ENCODE data around the gene FAM210A. TPM values are rescaled to one million over a fixed set of nuclear protein-coding genes. Genes with fewer than 3 reads are reported as not detected.
A peak's percentile ranks its signal among the peaks of the same experiment; 100 is the strongest.
"Not testable (repeated sequence)": the region's sequence is repeated elsewhere in the genome, so short reads cannot be mapped to it uniquely, and the experiment has no call there.

FAM210A gene, protein sequence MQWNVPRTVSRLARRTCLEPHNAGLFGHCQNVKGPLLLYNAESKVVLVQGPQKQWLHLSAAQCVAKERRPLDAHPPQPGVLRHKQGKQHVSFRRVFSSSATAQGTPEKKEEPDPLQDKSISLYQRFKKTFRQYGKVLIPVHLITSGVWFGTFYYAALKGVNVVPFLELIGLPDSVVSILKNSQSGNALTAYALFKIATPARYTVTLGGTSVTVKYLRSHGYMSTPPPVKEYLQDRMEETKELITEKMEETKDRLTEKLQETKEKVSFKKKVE
- total RNA-seq: 15.1 TPM

- DNase-seq (ENCODE audit: low spot score): peak; percentile 99
- ATAC-seq: peak; percentile 99
- intact Hi-C loops (cut with DNase I): no loop called here
These were observed at the start of gene FAM210A, which contains the start of gene RNMT for GRCh38 chr18:13726232-13726971. FAM210A (minus strand) TSS chr18:13726558; CDS start chr18:13682077, 44,481 bp downstream. RNMT (plus strand) TSS chr18:13726673; CDS start chr18:13731518, 4,845 bp downstream.

DNA sequence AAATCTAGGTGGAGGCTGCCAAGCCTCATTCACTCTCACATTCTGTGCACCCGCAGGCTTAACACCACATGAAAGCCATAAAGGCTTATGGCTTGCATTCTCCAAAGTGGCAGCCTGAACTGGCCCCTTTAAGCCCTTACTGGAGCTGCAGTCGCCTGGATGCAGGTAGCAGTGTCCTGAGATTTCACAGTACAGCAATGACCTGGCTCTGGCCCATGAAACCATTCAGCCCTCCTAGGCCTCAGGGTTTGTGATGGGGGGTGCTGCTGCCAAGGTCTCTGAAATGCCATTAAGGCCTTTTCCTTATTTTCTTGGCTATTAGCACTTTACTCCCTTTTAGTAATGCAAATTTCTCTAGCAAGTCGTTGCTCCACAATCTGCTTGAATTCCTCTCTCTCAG lies 48.7 kb upstream of the FAM210A start:
- DNase-seq (ENCODE audit: low spot score): no peak
- intact Hi-C loops (cut with DNase I): no loop called here
- no peak for ATAC-seq

DNA sequence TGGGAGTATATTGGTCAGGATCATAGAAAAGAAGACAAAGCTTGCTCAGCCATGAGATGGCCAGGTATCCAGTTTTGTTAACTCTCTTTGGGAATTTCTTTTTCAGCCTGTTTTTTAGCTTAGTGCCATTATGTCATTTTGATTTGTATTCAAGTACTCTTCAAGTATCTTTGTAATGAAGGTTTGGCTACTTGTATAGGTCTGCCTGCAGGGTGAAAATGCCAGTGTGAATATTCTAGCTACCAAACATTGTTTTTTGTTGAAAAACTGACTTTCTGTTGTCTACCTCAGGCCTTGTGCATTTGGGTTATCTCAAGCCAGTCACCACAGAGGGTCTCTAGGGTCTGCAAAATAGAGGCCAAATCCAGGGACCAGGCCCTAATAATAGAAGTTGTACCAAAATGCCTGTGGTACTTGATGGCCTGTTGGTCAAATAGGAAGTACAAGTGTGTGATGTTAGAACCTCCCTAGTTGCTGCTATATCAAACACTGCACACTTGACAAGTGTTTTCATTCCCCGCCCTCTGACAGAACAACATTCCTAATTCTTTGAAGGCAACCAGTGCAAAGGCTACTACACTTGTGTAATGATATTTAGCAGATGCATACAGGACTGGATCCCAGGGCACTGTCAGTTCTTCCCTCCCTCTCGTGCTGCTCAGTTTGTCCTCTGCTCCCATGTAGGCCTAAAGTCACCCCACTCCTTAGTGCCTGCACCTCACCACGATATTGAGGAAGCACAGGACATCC lies 36.5 kb upstream of the FAM210A start:
- intact Hi-C loops (cut with DNase I): no loop called here
- ATAC-seq: no peak
- no peak for DNase-seq (ENCODE audit: low spot score)

GRCh38 chr18:13760047-13760446 lies 33.7 kb upstream of the FAM210A start:
- DNase-seq (ENCODE audit: low spot score): no peak
- intact Hi-C loops (cut with DNase I): no loop called here
- no peak for ATAC-seq

DNA sequence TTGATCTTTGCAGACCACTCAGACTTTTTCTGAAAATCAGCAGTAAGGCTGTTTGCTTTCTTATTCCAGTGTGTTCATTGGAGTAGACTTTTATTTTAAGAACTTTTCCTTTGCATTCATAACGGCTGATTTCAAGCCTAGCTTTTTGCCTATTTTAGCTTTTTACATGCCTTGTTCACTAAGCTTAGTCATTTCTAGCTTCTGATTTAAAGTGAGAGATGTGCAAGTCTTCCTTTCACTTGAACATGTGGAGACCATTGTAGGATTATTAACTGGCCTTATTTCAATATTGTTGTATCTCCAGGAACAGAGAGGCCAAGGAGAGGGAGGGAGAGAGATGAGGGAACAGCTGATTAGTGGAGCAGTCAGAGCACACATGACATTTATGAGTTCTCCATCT lies 32.3 kb upstream of the FAM210A start:
- ATAC-seq (no peak), DNase-seq (ENCODE audit: low spot score) (no peak)
- intact Hi-C loops (cut with DNase I): no loop called here

DNA sequence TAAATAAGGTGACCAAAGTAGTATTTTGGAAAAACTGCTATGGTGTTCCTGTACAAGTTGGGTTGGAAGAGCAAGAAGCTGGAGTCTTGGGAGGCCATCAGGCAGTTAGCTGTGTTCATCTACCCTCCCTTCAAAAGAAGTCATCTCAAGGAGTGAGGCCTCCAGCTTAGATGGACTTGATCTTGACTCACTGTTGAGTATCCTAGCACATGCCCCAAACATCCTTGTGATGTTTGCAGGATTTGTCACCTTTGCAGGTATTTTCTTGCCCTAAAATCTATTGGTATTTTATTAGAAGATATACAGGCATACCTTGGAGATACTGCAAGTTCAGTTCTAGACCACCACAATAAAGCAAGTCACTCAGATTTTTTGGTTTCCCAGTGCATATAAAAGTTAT lies 30.3 kb upstream of the FAM210A start:
- DNase-seq (ENCODE audit: low spot score) (no peak), ATAC-seq (no peak)
- intact Hi-C loops (cut with DNase I): no loop called here

DNA sequence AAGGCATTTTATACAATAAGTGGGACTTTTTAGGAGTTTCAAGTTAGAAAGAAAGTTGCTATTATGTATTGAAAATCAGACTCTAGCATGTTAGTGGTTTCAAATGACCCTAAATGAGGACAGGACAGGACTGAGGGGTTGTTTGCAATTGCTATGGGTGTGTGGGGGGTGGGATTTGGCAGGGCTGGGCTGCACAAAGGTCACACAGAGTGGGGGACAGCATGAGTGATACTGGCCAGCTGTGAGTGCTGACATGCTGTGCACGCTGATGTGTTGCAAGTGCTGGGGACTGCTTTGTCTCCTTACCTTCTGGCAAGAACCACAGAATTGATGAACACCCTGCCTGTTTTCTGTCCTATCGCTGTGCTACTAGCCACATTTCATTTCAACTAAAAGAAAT lies 29.9 kb upstream of the FAM210A start:
- intact Hi-C loops (cut with DNase I): no loop called here
- DNase-seq (ENCODE audit: low spot score): no peak
- no peak for ATAC-seq

DNA sequence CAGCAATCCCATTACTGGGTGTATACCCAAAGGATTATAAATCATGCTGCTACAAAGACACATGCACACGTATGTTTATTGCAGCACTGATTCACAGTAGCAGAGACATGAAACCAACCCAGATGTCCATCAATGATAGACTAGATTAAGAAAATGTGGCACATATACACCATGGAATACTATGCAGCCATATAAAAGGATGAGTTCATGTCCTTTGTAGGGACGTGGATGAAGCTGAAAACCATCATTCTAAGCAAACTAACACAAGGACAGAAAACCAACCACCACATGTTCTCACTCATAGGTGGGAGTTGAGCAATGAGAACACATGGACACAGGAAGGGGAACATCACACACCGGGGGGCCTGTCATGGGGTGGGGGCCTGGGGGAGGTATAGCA lies 25.2 kb upstream of the FAM210A start:
- intact Hi-C loops (cut with DNase I); DNase-seq (ENCODE audit: low spot score): not testable (repeated sequence)

GRCh38 chr18:13746633-13747032 lies 20.3 kb upstream of the FAM210A start:
- DNase-seq (ENCODE audit: low spot score): no peak
- intact Hi-C loops (cut with DNase I): no loop called here
- no peak for ATAC-seq

More for the DNA sequence above, 25.2 kb upstream of the FAM210A start:
- ATAC-seq: not testable (repeated sequence)

DNA sequence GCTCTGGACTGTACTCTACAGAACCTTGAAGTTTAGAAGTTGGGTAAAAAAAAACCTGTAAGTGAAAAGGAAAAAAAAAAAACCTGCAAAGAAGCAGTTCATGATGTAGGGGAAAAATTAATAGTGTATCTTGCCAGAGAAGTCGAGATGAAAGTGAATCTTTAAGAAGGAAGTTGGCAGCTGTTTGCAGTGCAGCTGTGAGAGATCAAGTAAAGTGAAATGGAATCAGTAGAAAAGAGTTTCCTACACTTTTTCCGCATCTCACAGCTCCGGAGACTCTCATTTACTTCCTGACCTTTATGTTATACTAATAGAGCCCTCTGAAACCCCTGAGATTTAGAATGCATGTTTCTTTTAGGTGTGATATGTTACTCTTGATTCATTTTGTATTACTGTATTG lies 19.3 kb upstream of the FAM210A start:
- DNase-seq (ENCODE audit: low spot score) (no peak), ATAC-seq (no peak)
- intact Hi-C loops (cut with DNase I): no loop called here

DNA sequence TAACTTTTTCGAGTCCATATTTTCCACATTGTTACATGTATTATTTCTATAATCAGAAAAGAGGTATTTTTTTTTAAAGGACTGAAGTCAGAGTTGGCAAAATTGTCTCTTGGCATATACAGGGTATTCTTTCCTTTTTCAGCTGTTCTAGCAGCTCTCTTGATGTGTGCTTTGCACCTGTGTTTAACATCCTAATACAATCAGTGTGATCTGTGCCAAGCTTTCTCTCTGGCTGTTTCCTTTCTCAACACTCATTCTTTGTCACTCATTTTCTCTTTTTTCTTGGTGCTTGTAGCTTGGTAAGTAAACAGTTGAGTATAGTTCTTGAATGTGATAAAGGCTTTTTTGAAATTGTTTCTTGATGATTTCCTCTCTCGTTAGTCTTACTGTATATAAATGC lies 9.3 kb upstream of the FAM210A start:
- no peak for ATAC-seq
- DNase-seq (ENCODE audit: low spot score): no peak
- intact Hi-C loops (cut with DNase I): no loop called here

- ATAC-seq (no peak), DNase-seq (ENCODE audit: low spot score) (no peak)
- intact Hi-C loops (cut with DNase I): no loop called here
These were observed 4.1 kb upstream of the FAM210A start for GRCh38 chr18:13730481-13730880.

GRCh38 chr18:13726972-13727331 lies 594 bp upstream of the FAM210A start:
- DNase-seq (ENCODE audit: low spot score): no peak
- ATAC-seq: peak; percentile 77
- intact Hi-C loops (cut with DNase I): no loop called here

- intact Hi-C loops (cut with DNase I): no loop called here
- ATAC-seq: no peak
- no peak for DNase-seq (ENCODE audit: low spot score)
These were observed 659 bp downstream of the FAM210A start for GRCh38 chr18:13725566-13726231.

DNA sequence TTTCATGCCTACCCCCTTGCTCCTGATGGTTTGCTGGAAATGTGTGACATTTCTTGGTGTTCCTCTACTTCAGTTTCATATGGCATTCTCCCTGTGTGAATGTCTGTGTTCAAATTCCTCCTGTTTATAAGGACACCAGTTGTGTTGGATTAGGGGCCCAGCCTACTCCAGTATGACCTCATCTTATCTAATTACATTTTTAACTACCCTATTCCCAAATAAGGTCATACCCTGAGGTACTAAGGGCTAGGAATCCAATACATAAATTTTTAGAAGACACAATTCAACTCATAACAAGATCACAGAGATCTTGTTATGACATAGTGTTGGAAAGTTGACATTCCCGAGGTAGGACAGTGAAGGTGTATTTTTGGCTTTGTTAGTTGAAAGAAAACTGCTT lies 5.5 kb downstream of the FAM210A start:
- intact Hi-C loops (cut with DNase I): no loop called here
- DNase-seq (ENCODE audit: low spot score) (no peak), ATAC-seq (no peak)

- ATAC-seq (no peak), DNase-seq (ENCODE audit: low spot score) (no peak)
- intact Hi-C loops (cut with DNase I): no loop called here
These were observed 6.2 kb downstream of the FAM210A start for GRCh38 chr18:13720123-13720522.

DNA sequence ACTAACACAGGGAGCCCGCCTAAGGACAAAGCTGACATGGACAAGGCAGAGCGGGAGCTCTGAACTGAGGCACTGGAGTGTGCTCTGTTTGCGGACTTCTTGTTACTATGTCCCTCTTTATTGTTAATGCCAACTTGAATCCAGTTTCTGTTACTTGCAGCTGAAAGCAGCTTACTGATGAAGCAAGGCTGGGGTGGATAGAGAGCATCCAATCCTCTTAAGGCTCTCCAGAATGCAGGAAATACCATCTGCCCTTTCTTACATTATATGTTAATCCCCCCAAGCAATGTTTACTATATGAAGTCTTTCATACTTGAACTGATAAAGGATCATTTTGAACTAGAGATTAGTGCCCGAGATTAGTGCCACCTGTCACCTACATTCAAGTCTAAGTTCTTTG lies 9.4 kb downstream of the FAM210A start:
- ATAC-seq: no peak
- intact Hi-C loops (cut with DNase I): no loop called here
- DNase-seq (ENCODE audit: low spot score): no peak

DNA sequence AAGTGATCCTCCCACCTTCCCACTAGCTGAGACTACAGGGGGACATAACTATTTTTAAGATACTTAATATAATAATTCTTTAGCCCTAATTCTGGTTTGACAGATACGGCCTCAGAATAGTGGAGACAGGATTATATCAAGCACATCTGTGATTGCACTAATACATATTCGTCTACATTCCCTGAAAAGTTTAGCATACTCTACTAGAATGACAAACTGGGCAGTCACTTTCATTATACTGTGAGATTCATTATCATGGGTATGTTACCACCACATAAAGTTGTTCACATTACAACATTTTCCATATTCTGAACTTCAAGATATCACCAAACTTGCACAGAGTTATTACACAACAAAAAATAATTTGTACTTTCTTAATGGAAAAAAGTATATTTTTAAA lies 11.0 kb downstream of the FAM210A start:
- intact Hi-C loops (cut with DNase I): no loop called here
- DNase-seq (ENCODE audit: low spot score) (no peak), ATAC-seq (no peak)

- ATAC-seq (no peak), DNase-seq (ENCODE audit: low spot score) (no peak)
- intact Hi-C loops (cut with DNase I): no loop called here
These were observed 12.8 kb downstream of the FAM210A start for GRCh38 chr18:13713455-13714055.
